Ovary (tissue), 9 donors: Measurements from ENCODE around the gene ASPSCR1. TPM values are rescaled to one million over a fixed set of nuclear protein-coding genes. Genes with fewer than 3 reads are reported as not detected.

Experiments
- DNase-seq, 5 donors: peaks; one replicate each; pipeline ENCODE4 v3.0.0-alpha.2; 2019 to 2020
- H3K27ac ChIP-seq, 2 donors: fragments of 200-600 bp; one replicate each; pipeline versions ENCODE4 v1.5.1 to v1.8.0; 2019 to 2022
- H3K27me3 ChIP-seq: fragments of 200-600 bp; one replicate; pipeline ENCODE4 v1.8.0; 2022
- H3K36me3 ChIP-seq: fragments of 200-600 bp; sonication (generic); one replicate; pipeline ENCODE4 v1.5.1; 2019
- H3K4me1 ChIP-seq: one replicate; pipeline ENCODE4 v1.8.1; 2013; ENCODE audit warnings: mild to moderate bottlenecking, moderate library complexity; ENCODE audit not compliant: insufficient read depth
- H3K4me3 ChIP-seq: fragments of 200-600 bp; sonication (generic); one replicate; pipeline ENCODE4 v1.5.1; 2017
- H3K9me3 ChIP-seq, 2 donors: fragments of 200-600 bp in 1 of 2; sonication (generic) in 1 of 2; one replicate each; pipeline versions ENCODE4 v1.5.1 to v1.8.1; 2013 to 2019; ENCODE audit warnings: mild to moderate bottlenecking in 1 of 2, moderate library complexity in 1 of 2
- EP300 ChIP-seq: sonication (generic); formaldehyde crosslinking; IDR thresholded peaks from one replicate; pipeline ENCODE4 v1.6.1; 2017; ENCODE audit warnings: antibody characterized with exemption
- POLR2A ChIP-seq: fragments of 450-650 bp; IDR thresholded peaks from one replicate; pipeline ENCODE4 v1.6.1; 2017; ENCODE audit warnings: antibody characterized with exemption, mild to moderate bottlenecking, moderate library complexity
- WGBS, 3 donors: extraction: QIAGEN DNeasy Blood & Tissue Kit in 1 of 3; methylation state at CpG; one replicate each; pipeline versions ENCODE4 v1.1.5 to v1.1.7; 2013 to 2017; 5-methylcytosine and 5-hydroxymethylcytosine counted together
- intact Hi-C, 4 donors: fragments of 100-400 bp; cut with DNase I; formaldehyde crosslinking; loops; one replicate each; pipeline versions ENCODE4 v1.11.0 to v1.15.1; 2022 to 2023
- polyA plus RNA-seq, 2 donors: library from polyadenylated mRNA; stranded (reverse); fragments of 200-250 nt in 1 of 2; fragments of 350-450 nt in 1 of 2; fragmentation: Illumina TruSeq in 1 of 2; extraction: RNeasy Lipid Tissue Mini Kit (QIAGEN cat#74804) in 1 of 2; gene quantifications; one replicate each; pipeline ENCODE4 v1.2.3, GENCODE V29; 2013 to 2014
- total RNA-seq, 7 donors: library from RNA; depleted of rRNA in 2 of 7; stranded (reverse); fragments of >200 nt in 2 of 7; fragmentation: NEBNext Ultra II Directional in 3 of 7; extraction: Animal tissue kit (Norgen Biotek cat#: 25700) in 3 of 7; gene quantifications; one replicate each; pipeline versions ENCODE4 v1.1.0 to v1.2.4, GENCODE V29; 2016 to 2023
- TF ChIP-seq, protein P1 (sequence below), 3 donors: fragments of 450-650 bp in 2 of 3; fragments of 200-600 bp in 1 of 3; IDR thresholded peaks; one replicate each; pipeline versions ENCODE4 v1.5.1 to v1.8.0; 2016 to 2022; ENCODE audit warnings: antibody characterized with exemption in 3 of 3, mild to moderate bottlenecking in 1 of 3
- donor health status: DM: no; HTN: no; CAD: no; lungs with moderate emphysema.
- donor health status: DM: no; HTN: no; CAD: no.
- donor health status: Bipolar disorder and iron deficiency.
- donor health status: DM: yes; HTN: yes; CAD: no.
- donor health status: DM: no; HTN: no; CAD: no.
- donor health status: DM: yes; HTN: yes; CAD: no.

ASPSCR1 gene
- total and polyA plus RNA-seq, 9 donors, result 1.6 to 39.9 (median 24.3) TPM

DNA sequence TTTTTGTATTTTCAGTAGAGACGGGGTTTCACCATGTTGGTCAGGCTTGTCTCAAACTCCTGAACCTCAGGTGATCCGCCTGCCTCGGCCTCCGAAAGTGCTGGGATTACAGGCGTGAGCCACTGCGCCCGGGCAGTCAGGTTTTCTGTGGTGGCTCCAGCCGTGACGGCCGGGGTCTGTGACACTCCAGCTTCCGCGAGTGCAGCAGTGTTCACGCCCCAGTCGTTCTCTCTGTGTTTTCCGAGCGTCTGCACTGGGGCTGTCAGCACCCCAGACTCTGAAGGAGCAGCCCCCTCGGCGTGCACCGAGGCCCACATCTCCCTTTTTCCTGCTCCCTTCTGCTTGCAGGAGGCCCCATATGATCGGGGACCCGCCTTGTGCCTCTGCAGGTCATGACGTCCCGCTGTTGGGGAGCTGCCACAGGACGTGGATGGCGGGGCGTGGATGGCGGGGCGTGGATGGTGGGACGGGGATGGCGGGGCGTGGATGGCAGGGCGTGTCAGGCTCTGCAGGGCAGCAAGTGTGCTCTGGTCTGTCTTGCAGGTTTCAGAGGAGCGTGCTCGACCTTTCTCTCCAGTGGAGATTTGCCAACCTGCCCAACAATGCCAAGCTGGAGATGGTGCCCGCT is 5.7 kb downstream of the ASPSCR1 start:
- WGBS, 3 donors, result 94 to 95% (median 95%) methylated on average over 35 of the region's 35 CpGs
- Histone ChIP-seq H3K27ac (no peak overlapping the region), H3K27me3 (no peaks in the 10 kb centered on the region), H3K36me3 (no peaks in the 10 kb centered on the region), H3K4me1 (peaks cover 4% of the 10 kb centered on the region), H3K9me3 (no peaks in the 10 kb centered on the region), H3K4me3 (no peak overlapping the region)
- intact Hi-C loops, result no loop called here
- TF ChIP-seq, protein P1, sequence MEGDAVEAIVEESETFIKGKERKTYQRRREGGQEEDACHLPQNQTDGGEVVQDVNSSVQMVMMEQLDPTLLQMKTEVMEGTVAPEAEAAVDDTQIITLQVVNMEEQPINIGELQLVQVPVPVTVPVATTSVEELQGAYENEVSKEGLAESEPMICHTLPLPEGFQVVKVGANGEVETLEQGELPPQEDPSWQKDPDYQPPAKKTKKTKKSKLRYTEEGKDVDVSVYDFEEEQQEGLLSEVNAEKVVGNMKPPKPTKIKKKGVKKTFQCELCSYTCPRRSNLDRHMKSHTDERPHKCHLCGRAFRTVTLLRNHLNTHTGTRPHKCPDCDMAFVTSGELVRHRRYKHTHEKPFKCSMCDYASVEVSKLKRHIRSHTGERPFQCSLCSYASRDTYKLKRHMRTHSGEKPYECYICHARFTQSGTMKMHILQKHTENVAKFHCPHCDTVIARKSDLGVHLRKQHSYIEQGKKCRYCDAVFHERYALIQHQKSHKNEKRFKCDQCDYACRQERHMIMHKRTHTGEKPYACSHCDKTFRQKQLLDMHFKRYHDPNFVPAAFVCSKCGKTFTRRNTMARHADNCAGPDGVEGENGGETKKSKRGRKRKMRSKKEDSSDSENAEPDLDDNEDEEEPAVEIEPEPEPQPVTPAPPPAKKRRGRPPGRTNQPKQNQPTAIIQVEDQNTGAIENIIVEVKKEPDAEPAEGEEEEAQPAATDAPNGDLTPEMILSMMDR (IDR thresholded peaks at IDR 0.05), result no peak
- TF ChIP-seq POLR2A (no peak), EP300 (no peak)
- no peak for DNase-seq

DNA sequence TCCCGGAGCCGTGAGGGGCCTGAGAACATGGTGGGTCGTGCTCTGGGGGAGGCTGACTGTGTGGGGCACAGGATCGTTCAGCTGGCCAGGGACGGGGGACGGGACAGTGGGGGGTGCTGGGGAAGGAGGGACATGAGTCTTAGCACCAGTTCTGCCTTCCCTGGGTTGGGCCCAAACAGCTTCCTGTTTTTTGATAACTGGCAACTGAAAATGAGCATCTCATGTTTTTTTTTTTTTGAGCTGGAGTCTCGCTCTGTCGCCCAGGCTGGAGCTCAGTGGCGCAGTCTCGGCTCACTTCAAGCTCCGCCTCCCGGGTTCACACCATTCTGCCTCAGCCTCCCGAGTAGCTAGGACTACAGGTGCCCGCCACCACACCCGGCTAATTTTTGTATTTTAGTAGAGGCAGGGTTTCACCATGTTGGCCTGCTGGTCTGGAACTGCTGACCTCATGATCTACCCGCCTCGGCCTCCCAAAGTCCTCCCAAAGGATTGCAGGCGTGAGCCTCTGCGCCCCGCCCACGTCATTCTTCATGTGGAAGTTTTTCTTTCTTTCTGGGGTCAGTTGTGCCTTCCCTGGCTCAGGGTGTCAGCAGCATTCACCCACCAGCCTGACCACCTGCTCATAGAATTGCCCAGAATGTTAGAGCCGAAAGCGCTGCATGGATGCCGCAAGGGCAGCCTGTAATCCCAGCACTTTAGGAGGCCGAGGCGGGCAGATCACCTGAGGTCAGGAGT is 6.4 kb downstream of the ASPSCR1 start:
- TF ChIP-seq, protein P1 (IDR thresholded peaks at IDR 0.05), result no peak
- no peak for TF ChIP-seq EP300
- TF ChIP-seq POLR2A, result no peak
- Histone ChIP-seq H3K9me3 (no peaks in the 10 kb centered on the region), H3K27ac (no peak overlapping the region), H3K27me3 (no peaks in the 10 kb centered on the region), H3K4me1 (no peaks in the 10 kb centered on the region), H3K36me3 (no peaks in the 10 kb centered on the region), H3K4me3 (no peak overlapping the region)
- no peak for DNase-seq
- intact Hi-C loops, result no loop called here
- WGBS, 3 donors, result 92 to 94% (median 94%) methylated on average over 26 of the region's 26 CpGs

DNA sequence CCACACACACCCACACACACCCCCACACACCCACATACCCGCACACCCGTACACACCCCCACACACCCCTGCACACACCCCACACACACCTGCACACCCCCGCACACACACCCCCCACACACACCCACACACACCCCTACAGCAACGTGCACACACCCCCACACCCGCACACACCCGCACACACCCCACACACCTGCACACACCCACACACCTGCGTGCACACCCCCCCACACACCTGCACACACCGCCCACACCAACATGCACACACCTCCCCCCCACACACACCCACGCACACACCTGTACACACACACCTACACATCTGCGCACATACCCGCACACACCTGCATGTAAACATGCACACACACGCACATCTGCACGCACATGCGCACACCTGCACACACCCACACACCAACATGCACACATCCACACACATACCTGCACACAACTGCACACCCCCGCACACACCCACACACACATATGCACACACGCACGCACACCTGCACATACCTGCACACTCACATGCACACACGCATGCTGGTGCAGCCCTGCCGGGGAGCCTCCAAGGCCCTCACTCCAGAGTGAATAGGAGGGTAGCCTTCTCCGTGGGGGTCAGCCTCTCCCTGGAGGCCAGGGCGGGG is 7.5 kb downstream of the ASPSCR1 start:
- Histone ChIP-seq H3K36me3 (no peaks in the 10 kb centered on the region), H3K27ac (no peak overlapping the region), H3K4me1 (no peaks in the 10 kb centered on the region), H3K9me3 (no peaks in the 10 kb centered on the region), H3K4me3 (no peak overlapping the region), H3K27me3 (no peaks in the 10 kb centered on the region)
- WGBS, 3 donors, result 81 to 87% (median 84%) methylated on average over 21 of the region's 21 CpGs
- DNase-seq, result no peak
- TF ChIP-seq EP300 (no peak), POLR2A (no peak)
- TF ChIP-seq, protein P1 (IDR thresholded peaks at IDR 0.05), result no peak
- intact Hi-C loops, result no loop called here

DNA sequence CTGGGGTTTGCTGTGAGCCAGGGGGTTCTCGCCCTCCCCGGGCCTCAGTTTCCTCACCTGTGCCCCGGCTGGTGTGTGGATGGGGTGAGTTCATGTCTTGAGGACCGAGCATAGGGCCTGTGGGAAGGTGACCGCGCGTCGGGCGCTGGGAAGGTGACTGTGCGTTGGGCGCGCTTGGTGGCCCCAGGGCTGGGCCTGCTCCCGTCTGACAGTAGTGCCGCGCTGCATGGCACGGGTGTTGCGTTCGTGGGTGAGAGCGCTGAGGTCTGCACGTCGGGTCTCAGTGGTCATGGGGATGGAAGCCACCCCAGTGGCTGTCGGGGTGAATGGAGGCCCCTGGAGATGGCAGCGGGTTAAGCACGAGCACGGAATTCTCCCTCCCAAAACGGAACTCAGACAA is 9.2 kb downstream of the ASPSCR1 start:
- TF ChIP-seq POLR2A (no peak), EP300 (no peak)
- TF ChIP-seq, protein P1 (IDR thresholded peaks at IDR 0.05), result no peak
- 93 to 94% (median 94%) methylated on average over 26 of the region's 26 CpGs for WGBS, 3 donors
- Histone ChIP-seq H3K36me3 (no peaks in the 10 kb centered on the region), H3K27me3 (no peaks in the 10 kb centered on the region), H3K9me3 (no peaks in the 10 kb centered on the region), H3K27ac (no peak overlapping the region), H3K4me1 (no peaks in the 10 kb centered on the region), H3K4me3 (no peak overlapping the region)
- intact Hi-C loops, result no loop called here
- DNase-seq, result no peak
